GM21381 (cell line): ENCODE measurements around the gene NIT1.

Source experiments
- ATAC-seq: cut with Tn5 transposase; IDR thresholded peaks from one replicate; pipeline ENCODE4 v1.9.1; 2021; ENCODE audit warnings: mild to moderate bottlenecking, moderate library complexity; ENCODE audit not compliant: unreplicated experiment

The NIT1 gene

GRCh38 chr1:161145832-161146231 lies 27.9 kb downstream of the NIT1 start:
- no peak for ATAC-seq

GRCh38 chr1:161153176-161153575 lies 35.3 kb downstream of the NIT1 start:
- no peak for ATAC-seq

GRCh38 chr1:161153682-161154337 lies 35.9 kb downstream of the NIT1 start, which contains the start of gene UFC1:
Gene UFC1 (plus strand): TSS chr1:161153978. CDS start chr1:161153998, 20 bp downstream.
- peak; percentile 93 for ATAC-seq

- no peak for ATAC-seq
Observed at GRCh38 chr1:161157867-161158266, 40.0 kb downstream of the NIT1 start.

- no peak for ATAC-seq
Observed at GRCh38 chr1:161158316-161159010, 40.6 kb downstream of the NIT1 start.

- ATAC-seq, result peak; percentile 81
Observed at GRCh38 chr1:161159087-161159912, 41.4 kb downstream of the NIT1 start, which contains the start of gene USP21. Gene USP21 (plus strand): TSS chr1:161159500. CDS start chr1:161160641, 1,141 bp downstream.

- ATAC-seq, result no peak
Observed at GRCh38 chr1:161159913-161160243, 42.0 kb downstream of the NIT1 start.

- no peak for ATAC-seq
Observed at GRCh38 chr1:161160671-161161145, 42.8 kb downstream of the NIT1 start.

GRCh38 chr1:161161652-161162051 lies 43.7 kb downstream of the NIT1 start:
- no peak for ATAC-seq

- no peak for ATAC-seq
Observed at GRCh38 chr1:161162052-161162451, 44.1 kb downstream of the NIT1 start.

- no peak for ATAC-seq
Observed at GRCh38 chr1:161162806-161163205, 44.9 kb downstream of the NIT1 start.

- no peak for ATAC-seq
Observed at GRCh38 chr1:161163793-161164192, 45.9 kb downstream of the NIT1 start.

- no peak for ATAC-seq
Observed at GRCh38 chr1:161164901-161165610, 47.2 kb downstream of the NIT1 start.

GRCh38 chr1:161165742-161166668 lies 48.1 kb downstream of the NIT1 start, which contains the start of gene PPOX:
Gene PPOX (plus strand): TSS chr1:161166426. CDS start chr1:161166848, 422 bp downstream.
- ATAC-seq, result peak; percentile 95

- no peak for ATAC-seq
Observed at GRCh38 chr1:161166669-161167548, 49.0 kb downstream of the NIT1 start.

- no peak for ATAC-seq
Observed at GRCh38 chr1:161168906-161169305, 51.0 kb downstream of the NIT1 start.
